Liver (tissue), 3 donors: ENCODE data around the gene ATG4C.

Experiments
- ATF3 ChIP-seq: IDR thresholded peaks from 2 replicates; pipeline ENCODE4 v1.6.1; 2016; ENCODE audit warnings: antibody characterized with exemption
- CTCF ChIP-seq: fragments of 150-350 bp; IDR thresholded peaks from 2 replicates; pipeline ENCODE4 v1.5.1; 2017; ENCODE audit warnings: improper control_type of control experiment, low read depth, low read length; ENCODE audit not compliant: missing input control
- EGR1 ChIP-seq, 2 donors: IDR thresholded peaks; 2 replicates each; pipeline ENCODE4 v1.6.1; 2016 to 2018; ENCODE audit warnings: antibody characterized with exemption in 2 of 2, low read depth in 2 of 2
- FOXA1 ChIP-seq: IDR thresholded peaks from 2 replicates; pipeline ENCODE4 v1.6.1; 2016; ENCODE audit warnings: antibody characterized with exemption
- FOXA2 ChIP-seq: IDR thresholded peaks from 2 replicates; pipeline ENCODE4 v1.6.1; 2016; ENCODE audit warnings: antibody characterized with exemption
- GABPA ChIP-seq, 2 donors: IDR thresholded peaks in 1 of 2; conservative IDR thresholded peaks in 1 of 2; 2 replicates each; pipeline ENCODE4 v1.6.1; 2016; ENCODE audit warnings: antibody characterized with exemption in 2 of 2, mild to moderate bottlenecking in 1 of 2, moderate library complexity in 1 of 2
- MAX ChIP-seq: IDR thresholded peaks from 2 replicates; pipeline ENCODE4 v1.6.1; 2016; ENCODE audit warnings: antibody characterized with exemption
- RAD21 ChIP-seq, 2 donors: IDR thresholded peaks; 2 replicates each; pipeline ENCODE4 v1.6.1; 2016; ENCODE audit warnings: antibody characterized with exemption in 2 of 2, mild to moderate bottlenecking in 2 of 2
- REST ChIP-seq: IDR thresholded peaks from 2 replicates; pipeline ENCODE4 v1.6.1; 2016; ENCODE audit warnings: antibody characterized with exemption, mild to moderate bottlenecking
- RXRA ChIP-seq, 2 donors: IDR thresholded peaks; 2 replicates each; pipeline ENCODE4 v1.6.1; 2017 to 2018; ENCODE audit warnings: antibody characterized with exemption in 2 of 2, mild to moderate bottlenecking in 1 of 2
- SP1 ChIP-seq: IDR thresholded peaks from 2 replicates; pipeline ENCODE4 v1.6.1; 2018; ENCODE audit warnings: antibody characterized with exemption, mild to moderate bottlenecking
- TAF1 ChIP-seq: conservative IDR thresholded peaks from 2 replicates; pipeline ENCODE4 v1.6.1; 2016; ENCODE audit warnings: antibody characterized with exemption, mild to moderate bottlenecking
- YY1 ChIP-seq: IDR thresholded peaks from 2 replicates; pipeline ENCODE4 v1.6.1; 2016; ENCODE audit warnings: antibody characterized with exemption, mild to moderate bottlenecking
- ZBTB33 ChIP-seq: IDR thresholded peaks from 2 replicates; pipeline ENCODE4 v1.6.1; 2016; ENCODE audit warnings: antibody characterized with exemption
- donor health status: healthy.
- donor health status: healthy.

- TF ChIP-seq SP1 (no peak), RXRA (IDR thresholded peaks at IDR 0.05) (no peak), CTCF (no peak), REST (no peak), TAF1 (no peak), MAX (no peak), ZBTB33 (no peak), ATF3 (no peak), YY1 (peak; percentile 11), GABPA (IDR thresholded peaks at IDR 0.05 in 1 of 2, conservative IDR thresholded peaks at IDR 0.05 in 1 of 2) (no peak), EGR1 (IDR thresholded peaks at IDR 0.05; ENCODE audit: low read depth in 2 of 2) (no peak), FOXA2 (no peak), FOXA1 (no peak), RAD21 (IDR thresholded peaks at IDR 0.05) (no peak)
These were observed 48.3 kb upstream of the ATG4C start for GRCh38 chr1:62735491-62736171.
